Peyer's patch (tissue), 4 donors: ENCODE data around the gene ZNF18.

Experiments used
- POLR2A ChIP-seq, 2 donors: fragments of 450-650 bp; IDR thresholded peaks; one replicate each; pipeline ENCODE4 v1.5.1; 2017; ENCODE audit warnings: antibody characterized with exemption in 2 of 2, mild to moderate bottlenecking in 2 of 2, moderate library complexity in 2 of 2
- TF ChIP-seq, protein P1 (sequence below), 6 experiments: fragments of 450-650 bp in 4 of 6; fragments of 200-600 bp in 2 of 6; sonication (generic) in 1 of 6; IDR thresholded peaks; one replicate each; pipeline ENCODE4 v1.5.1; 2017 to 2019; ENCODE audit warnings: antibody characterized with exemption in 6 of 6, mild to moderate bottlenecking in 3 of 6, moderate library complexity in 1 of 6

GRCh38 chr17:12007466-12007865 is 10.2 kb upstream of the ZNF18 start:
- TF ChIP-seq, protein P1, sequence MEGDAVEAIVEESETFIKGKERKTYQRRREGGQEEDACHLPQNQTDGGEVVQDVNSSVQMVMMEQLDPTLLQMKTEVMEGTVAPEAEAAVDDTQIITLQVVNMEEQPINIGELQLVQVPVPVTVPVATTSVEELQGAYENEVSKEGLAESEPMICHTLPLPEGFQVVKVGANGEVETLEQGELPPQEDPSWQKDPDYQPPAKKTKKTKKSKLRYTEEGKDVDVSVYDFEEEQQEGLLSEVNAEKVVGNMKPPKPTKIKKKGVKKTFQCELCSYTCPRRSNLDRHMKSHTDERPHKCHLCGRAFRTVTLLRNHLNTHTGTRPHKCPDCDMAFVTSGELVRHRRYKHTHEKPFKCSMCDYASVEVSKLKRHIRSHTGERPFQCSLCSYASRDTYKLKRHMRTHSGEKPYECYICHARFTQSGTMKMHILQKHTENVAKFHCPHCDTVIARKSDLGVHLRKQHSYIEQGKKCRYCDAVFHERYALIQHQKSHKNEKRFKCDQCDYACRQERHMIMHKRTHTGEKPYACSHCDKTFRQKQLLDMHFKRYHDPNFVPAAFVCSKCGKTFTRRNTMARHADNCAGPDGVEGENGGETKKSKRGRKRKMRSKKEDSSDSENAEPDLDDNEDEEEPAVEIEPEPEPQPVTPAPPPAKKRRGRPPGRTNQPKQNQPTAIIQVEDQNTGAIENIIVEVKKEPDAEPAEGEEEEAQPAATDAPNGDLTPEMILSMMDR (IDR thresholded peaks at IDR 0.05), result no peak
- TF ChIP-seq POLR2A (IDR thresholded peaks at IDR 0.05), result no peak
